Hippocampal formation (tissue), 2 donors: ENCODE results near the gene CADPS.

Experiments used
- DNase-seq, 2 donors: peaks; one replicate each; lab custom pipeline; 2025; lab: John Stamatoyannopoulos, UW

CADPS gene

GRCh38 chr3:62688050-62688449 lies 187.2 kb downstream of the CADPS start:
- no peak for DNase-seq

DNA sequence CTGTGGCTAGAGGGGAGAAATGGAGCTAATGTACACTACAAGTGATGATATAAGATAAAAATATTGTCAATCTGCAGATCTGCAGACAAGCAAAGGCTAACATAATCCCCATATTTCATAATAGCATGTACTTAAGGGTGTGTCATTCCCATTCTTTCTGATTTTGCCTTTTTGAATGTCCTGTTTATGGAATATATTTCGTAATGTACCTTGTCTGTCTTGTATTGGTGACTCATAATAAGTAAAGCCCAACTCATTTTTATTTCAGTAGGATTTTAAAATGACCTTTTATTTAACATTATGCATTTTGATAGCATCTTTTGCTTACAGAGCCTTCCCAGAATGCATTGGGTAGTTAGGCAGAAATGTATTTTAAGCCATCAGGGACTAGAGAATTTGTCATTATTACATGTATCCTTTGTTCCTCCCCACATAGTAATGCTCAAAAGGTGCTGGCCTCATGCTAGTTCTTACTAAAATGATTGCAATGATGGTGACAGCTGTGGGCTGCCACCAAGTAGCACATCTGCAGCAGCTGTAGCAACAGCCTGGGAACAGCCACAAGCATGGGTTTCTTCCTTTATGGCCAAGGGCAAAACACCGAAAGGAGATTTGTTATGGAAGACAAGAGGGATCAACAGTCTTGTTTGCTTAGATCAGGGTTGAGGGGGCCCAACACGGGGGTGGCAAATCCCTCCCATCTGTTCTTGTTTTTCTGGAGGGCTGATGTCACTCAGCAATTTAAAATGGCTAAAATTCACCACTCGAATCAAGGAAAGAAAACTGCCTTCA lies 188.5 kb downstream of the CADPS start:
- no peak for DNase-seq

DNA sequence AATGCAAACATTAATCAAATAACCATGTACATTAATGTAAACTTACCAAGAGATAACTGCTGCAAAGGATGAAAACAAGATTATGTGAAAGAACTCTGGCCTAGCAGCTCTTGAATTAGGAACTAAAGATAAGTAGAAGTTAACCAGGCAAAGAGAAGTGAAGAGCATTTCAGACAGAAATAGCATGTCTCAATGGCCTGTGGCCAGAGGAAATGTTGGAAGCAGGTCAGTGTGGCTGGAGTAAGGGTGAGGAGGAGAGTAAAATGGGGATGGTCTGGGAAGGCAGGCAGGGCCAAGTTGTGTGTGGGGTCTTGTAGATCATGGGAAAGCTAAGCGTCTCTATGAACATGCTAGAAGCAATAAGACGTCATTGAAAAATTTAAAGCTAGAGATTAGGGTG lies 192.4 kb downstream of the CADPS start:
- no peak for DNase-seq

- no peak for DNase-seq
Measured at GRCh38 chr3:62679988-62680387, 195.2 kb downstream of the CADPS start.

GRCh38 chr3:62678841-62679240 lies 196.4 kb downstream of the CADPS start:
- DNase-seq: no peak

- no peak for DNase-seq
Measured at GRCh38 chr3:62677926-62678325, 197.3 kb downstream of the CADPS start.

DNA sequence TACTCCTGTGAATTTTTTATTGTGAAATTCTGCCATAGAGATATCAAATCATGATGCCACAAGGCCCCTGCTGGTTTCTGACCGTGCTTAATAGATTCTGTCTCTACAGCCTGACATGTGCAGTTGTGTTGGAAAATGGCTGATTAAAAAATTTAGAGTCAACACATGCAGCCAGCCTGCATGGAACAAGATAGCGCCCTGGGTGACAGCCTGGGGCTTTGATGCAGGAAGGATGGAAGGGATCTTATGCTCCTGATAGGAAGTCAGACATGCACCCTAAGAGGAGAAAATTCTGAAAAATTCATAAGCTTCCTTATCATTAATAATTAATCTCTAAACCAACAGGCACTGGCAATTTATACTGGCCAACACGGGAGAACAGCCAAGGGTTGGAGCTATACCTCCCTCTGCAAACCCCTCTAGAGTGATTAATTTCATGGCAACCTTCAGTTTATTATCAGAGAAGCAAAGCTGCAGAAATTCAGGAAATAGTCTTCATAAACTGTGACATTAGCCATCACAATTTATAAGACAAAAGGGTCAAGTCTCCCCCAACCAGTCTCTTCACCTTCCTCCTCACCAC lies 198.4 kb downstream of the CADPS start:
- no peak for DNase-seq

DNA sequence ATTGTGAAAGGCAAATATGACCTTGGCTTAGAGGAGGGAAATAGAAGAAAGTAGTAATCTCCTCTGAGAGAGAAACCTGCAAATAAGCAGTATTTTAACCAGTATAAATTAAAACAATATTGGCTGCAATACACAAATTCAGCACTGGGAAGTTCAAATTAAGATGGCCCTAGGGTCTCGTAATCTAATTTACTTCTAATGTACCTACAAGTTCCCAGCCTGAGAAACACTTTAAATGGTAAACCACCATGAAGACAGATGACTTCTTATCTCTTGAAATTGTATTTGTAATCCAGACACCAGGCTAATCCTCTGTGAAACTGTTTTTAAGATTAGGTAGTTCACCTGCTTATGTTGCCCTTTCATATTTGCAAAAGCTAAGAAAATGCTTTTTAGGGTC lies 199.7 kb downstream of the CADPS start:
- DNase-seq: no peak

DNA sequence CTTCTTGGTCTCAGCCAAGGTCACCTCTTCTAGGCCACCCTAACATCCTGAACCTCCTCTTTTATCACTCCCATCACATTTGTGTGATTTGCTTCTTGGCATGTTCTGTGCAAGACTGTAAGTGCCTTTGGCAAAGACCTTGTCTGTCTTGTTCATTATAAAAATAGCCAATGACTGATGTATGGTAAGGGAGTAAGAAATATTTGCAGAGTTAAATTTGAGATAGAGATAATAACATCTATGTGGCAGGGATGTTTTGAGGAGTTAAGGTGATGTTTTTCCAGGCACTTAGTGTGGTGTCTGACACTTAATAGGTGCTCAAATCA lies 202.3 kb downstream of the CADPS start:
- no peak for DNase-seq

GRCh38 chr3:62672270-62672987 lies 202.8 kb downstream of the CADPS start:
- no peak for DNase-seq

DNA sequence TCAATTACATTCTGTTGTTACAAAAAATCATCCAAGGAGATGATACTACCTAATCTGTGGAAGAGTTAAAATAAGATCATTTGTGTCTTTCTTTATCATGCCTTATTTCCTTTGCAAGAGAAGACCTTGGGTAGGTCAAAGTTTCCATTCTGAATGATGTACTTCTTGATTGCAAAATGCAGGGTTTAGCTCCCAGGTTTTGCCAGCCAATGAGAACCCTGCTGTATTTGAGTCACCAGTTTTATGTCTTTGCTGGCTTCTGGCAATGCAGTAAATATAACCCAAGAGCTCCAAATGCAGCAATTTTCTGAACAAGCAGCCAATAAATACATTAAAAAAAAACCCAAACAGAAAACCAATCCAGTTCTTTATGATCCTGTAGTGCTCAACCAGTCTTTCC lies 204.9 kb downstream of the CADPS start:
- DNase-seq: no peak

GRCh38 chr3:62669161-62669560 lies 206.1 kb downstream of the CADPS start:
- no peak for DNase-seq

- no peak for DNase-seq
Measured at GRCh38 chr3:62667714-62668113, 207.5 kb downstream of the CADPS start.

- DNase-seq: peak; percentile 37 to 58
Measured at GRCh38 chr3:62665627-62666437, 209.4 kb downstream of the CADPS start.

GRCh38 chr3:62662677-62663076 lies 212.5 kb downstream of the CADPS start:
- no peak for DNase-seq

DNA sequence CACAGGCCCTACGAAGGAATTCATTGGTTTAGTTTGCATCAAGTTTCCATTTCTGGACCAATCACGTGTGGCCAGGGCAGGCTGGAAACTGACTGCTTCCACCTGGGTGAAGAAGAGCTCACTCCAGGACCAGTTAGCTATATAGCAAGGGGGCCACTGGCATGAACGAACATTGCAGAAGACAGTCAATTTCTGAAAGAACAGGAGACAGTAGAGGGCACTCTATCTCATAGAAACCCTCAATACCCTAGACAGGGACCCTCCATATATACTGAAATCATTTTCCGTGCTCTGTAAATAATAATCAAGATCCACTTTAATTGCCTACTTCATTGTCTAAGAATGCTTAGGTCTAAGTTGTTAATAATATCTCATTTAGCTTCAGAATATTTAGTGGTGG lies 215.6 kb downstream of the CADPS start:
- no peak for DNase-seq

DNA sequence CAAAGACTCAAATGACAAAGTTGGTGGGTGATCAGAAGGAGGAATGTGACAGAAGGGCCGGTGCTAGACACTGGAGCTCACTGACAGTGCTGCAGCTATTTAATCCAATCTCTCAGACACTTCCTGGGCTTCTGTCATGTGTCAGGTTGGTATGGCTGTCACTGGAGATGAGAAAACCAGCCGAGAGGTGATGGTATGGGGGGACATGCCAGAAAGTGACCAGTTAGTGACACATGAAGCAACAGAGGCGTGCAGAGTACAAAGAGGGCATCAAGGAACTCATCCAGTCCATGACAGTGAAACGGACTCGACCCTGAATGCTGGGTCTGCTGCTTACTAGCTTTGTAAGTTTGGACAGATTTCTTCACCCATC lies 219.5 kb downstream of the CADPS start:
- no peak for DNase-seq

DNA sequence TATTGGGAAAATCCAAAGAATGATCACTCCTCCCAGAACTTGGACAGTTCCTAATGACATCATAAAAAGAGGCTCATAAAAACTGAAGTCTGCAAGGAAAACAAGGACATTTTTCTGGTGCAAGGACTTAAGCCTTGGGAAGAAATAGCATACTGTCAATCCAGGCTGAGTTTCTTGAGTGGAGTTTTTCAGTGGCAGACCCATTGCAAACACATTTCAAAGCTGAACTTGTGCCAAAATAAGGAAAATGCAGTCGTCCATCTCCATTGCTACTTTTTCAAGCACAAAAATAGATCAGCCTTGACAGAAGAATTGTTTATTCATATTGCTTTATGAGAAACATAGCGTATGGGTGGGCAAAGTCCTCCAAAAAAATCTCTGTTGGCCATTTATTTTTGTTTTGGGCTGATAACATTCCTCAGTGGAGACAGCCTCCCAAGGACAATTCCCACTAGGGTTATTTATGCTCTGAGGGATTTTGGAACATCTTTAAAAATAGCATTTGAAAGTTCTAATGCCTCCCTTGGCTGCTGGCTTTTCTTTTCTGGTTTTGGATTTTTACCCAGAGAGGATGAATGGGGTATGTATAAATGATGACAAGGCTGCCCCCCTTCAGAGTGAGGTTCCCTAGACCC lies 220.0 kb downstream of the CADPS start:
- DNase-seq: no peak

GRCh38 chr3:62653796-62654195 lies 221.4 kb downstream of the CADPS start:
- no peak for DNase-seq

DNA sequence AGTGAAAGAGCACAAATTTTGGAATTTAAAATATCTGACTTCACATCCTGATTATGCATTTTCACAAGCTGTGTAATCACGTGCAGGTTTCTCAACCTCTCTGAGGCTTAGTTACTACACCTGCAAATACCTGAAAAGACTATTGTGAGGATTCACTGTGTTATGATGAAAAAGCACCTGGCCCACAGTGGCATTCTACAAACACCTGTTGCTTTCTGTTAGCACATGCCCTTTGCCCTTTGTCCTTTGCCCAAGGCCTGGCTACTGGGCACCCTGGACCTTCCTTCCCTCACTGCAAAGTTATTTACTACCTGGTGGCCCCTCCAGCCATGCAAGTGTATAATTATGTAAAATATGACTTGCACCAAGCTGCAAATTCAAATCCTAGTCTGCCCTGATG lies 227.5 kb downstream of the CADPS start:
- no peak for DNase-seq

- no peak for DNase-seq
Measured at GRCh38 chr3:62644493-62644892, 230.7 kb downstream of the CADPS start.

GRCh38 chr3:62638316-62638715 lies 236.9 kb downstream of the CADPS start:
- no peak for DNase-seq
